Stimulated activated CD8-positive, alpha-beta memory T cell treated with anti-CD3 and anti-CD28 coated beads, Interleukin-7, amount 100 ng/mL, for 4 hours (primary cell): ENCODE results near the gene MACROD2.

Source experiments
- DNase-seq, 2 donors: peaks; one replicate each; pipeline ENCODE4 v3.0.0-alpha.2; 2020; ENCODE audit warnings: low read depth in 2 of 2

The MACROD2 gene

GRCh38 chr20:14470231-14470899 is 475.0 kb downstream of the MACROD2 start:
- DNase-seq: no peak

GRCh38 chr20:14470977-14471661 is 475.8 kb downstream of the MACROD2 start:
- no peak for DNase-seq

- DNase-seq: no peak
Measured at GRCh38 chr20:14477125-14477524, 481.8 kb downstream of the MACROD2 start.

DNA sequence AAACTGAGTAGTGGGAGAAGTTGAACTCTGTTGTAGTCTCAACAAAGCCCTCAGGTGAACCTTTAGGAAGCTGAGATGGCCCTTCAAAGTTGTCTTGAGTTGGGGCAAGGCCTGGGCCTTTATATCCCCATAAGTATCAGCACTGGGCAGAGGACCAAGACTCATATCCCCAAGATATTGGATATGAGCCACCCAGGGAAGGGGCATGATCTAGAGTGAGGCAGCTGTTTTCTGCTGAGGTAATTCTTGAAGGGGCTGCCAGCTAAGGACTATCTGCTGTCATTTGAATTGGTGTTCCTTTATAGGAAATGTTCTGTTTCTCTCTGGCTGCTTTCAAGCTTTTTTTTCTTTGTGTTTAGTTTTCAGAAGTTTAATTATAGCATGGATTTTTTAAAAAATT is 482.8 kb downstream of the MACROD2 start:
- no peak for DNase-seq

- no peak for DNase-seq
Measured at GRCh38 chr20:14481863-14482262, 486.5 kb downstream of the MACROD2 start.

DNA sequence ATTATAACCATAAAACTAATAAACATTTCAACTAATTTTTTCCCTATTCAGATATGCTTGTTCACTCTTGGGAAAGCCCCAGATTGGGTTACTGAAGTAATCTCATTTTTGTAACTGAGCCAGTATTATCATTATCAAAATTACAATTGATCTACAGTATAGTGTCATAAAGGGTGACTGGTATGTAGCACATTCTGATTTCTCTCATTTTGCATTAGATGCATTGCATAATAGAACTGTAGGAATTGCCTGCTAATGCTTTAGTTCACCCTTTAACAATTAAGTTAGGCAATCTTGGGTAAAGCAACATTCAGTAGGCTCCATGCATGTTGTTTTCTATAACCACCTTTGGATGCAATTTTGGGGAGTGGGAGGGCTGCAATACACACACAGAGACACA is 492.9 kb downstream of the MACROD2 start:
- DNase-seq: no peak

DNA sequence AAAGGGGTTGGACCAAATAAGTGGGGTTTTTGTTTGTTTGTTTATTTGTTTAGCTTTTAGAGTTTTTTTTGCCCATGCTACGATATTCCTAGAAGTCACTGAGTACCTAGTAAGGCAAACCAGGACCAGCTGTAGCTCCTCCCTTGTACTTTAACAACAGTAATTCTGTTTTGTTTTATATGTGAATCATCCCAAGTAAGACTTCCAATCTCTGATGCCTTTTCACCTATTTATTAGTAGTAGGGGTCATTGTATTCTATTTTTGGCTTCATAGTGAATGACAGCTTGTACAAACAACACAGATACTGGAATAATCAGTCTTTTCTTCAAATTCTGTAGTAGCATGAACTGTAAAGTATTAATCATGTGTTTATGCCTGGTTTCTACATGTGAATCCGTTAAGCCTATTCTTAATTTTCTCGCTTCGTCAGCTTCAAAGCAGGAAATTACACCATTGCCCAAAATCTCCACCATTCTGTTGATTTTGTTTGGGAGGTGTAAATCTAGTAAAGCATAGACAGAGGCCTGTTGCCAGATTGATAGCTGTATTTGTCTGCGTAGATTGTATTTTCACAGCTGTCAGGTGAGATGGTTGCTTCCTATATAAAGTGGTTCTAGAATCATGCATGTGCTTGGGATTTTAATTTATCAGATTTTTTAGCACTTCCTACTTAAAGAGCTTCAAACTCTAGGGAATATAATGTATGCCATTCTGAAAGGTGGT is 493.6 kb downstream of the MACROD2 start:
- DNase-seq: no peak

GRCh38 chr20:14489544-14489943 is 494.2 kb downstream of the MACROD2 start:
- DNase-seq: no peak

GRCh38 chr20:14491436-14491835 is 496.1 kb downstream of the MACROD2 start:
- DNase-seq: no peak

- DNase-seq: no peak
Measured at GRCh38 chr20:14493408-14493807, 498.1 kb downstream of the MACROD2 start.

DNA sequence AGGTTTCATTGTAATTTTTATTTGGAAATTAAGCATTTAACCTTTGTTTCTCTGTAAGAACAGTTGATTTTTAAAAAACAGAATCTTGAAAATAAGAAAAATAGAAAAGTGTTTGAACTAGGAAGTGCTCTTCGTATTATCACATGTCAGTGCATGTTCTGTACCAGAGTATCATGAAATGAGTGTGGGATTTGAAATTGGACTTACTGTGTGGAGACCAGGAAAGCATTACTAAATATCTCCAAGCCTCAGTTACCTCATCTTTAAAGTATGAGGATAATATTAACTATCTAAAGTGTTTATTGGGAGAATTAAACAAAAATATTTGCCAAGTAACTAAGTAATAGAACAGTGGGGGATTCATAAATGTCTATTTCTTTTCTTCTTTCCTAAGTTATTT is 499.0 kb downstream of the MACROD2 start:
- no peak for DNase-seq

- DNase-seq: no peak
Measured at GRCh38 chr20:14495066-14495465, 499.8 kb downstream of the MACROD2 start.

DNA sequence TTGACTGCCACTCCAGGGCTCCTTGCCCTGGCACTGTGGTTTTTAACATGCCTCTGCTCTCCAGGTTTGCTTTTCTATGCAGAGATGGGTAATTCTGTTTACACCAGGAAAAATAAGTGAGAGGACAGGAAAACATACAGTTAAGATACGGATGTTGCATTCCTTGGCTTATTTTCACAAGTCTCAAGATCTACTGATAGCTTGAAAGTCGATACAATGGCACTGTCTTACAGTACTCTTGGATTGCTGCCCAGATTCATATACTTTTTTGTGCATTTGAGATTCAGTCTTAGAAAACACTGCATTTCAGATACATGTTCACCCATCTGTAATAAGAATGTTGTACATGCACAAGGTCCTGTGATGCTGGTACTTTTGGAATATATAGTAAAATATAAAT is 501.7 kb downstream of the MACROD2 start:
- no peak for DNase-seq

GRCh38 chr20:14498772-14499171 is 503.5 kb downstream of the MACROD2 start:
- no peak for DNase-seq

DNA sequence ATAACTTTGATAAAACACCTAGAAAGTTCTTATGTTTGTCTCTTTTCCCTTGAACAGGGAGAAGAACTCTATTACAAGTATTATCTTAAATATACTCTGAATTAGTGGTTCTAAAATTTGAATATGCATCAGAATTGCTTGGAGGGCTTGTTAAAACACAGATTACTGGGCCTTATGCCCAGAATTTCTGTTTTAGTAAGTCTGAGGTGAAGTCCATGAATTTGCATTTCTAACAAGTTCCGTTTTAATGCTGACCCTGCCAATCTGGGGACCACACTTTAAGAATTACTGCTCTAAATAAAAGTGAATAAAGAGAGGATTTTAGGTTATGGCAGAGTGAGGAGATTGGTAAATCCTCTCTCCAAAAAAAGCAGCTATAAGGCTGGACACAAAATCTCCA is 510.2 kb downstream of the MACROD2 start:
- DNase-seq: no peak

DNA sequence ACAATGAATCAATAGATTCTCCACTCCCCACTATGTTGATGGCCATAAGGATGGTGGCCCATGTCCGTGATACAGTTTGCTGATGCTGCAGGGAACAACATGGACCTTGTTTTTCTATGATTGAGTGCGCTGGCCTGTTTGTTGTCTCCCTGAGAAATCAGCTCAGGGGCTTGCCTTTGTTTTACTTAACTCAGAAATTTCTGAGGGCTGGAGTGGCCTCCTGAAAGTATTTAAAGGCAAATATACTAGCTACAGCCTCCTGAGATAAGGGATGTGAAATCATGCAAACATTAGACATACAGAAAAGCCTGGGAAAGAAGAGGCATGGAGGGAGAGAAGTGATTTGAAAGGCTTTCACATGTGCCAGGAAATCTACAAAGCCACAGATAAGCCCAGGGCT is 512.4 kb downstream of the MACROD2 start:
- DNase-seq: no peak

- DNase-seq: no peak
Measured at GRCh38 chr20:14510341-14510740, 515.0 kb downstream of the MACROD2 start.

DNA sequence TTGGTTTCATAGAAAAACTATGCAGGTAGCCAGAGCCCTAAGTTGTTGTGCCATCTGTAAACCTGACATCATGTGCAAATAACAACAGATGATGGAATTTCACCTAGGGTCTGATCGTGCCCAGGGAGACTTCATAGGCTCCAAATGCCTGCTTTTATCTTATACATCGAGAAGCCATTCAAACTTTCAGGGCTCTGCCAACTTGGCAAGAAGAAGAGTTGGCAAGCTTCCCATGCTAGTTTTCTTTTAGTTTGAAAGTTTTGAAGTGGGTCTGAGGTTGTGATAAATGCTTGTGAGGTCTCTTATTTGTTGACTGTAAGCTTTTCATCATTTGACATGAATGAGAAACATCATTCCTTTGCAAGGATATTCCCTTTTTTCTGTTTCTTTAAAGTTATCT is 517.5 kb downstream of the MACROD2 start:
- no peak for DNase-seq

GRCh38 chr20:14518648-14519047 is 523.3 kb downstream of the MACROD2 start:
- no peak for DNase-seq

DNA sequence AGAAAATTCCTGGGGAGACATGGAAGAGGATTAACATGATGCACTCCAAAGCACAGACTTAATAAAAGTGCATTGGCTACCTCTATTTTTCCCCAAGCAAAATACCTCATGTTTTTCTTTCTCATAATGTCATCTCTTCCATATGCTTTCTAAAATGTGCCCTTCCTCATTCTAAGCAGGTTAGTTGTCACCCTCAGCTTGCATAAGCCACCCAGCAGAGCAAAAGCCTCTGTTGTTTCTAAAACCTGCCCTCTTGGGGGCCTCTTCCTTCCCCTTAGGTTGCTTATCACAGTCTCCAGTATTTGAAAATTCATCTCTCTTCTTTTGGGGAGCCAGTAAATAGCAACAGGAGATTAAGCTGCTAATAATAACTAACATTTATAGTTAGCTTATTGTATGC is 525.7 kb downstream of the MACROD2 start:
- DNase-seq: no peak

GRCh38 chr20:14521436-14521835 is 526.1 kb downstream of the MACROD2 start:
- DNase-seq: no peak

DNA sequence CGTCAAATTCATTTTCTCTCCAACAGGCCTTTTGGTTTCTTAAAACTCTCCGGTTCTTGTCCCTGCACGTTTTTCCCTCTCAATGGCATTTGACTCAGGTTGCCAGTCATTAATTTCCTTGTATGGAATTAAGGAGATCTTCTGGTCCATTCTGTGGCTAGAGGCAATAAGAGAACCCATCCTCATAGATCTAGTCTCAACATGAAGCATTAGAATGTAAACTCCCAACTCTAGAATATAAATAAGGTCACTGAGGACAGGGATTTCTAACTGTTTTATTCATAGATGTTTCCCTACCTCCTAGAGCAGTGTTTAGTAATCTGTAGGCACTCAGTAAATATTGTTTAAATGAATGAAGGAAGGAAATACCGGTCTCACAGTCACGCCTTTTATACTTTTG is 527.3 kb downstream of the MACROD2 start:
- no peak for DNase-seq

DNA sequence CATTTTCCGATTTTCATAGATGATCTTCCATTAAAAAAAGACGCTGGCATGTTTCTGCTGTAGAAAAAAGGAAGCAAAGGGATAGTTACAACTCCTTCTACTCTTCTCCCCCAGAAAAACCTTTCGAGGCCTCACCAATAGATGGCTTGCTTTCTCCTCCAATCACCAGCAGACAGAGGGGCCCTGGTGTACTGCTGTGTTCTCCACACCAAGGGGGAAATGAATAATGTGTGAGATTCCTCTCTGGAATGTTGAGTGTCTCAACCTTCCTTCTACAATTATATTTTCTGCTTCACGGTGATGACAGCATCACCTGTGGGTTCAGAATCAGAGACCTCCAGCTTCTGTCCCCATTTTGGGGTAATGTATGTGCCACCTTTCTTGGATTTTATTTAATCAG is 527.8 kb downstream of the MACROD2 start:
- no peak for DNase-seq
